A549 treated with GW870086 at 1 μM for 4 hours (cell line): ENCODE measurements around the gene OR8A1. TPM values are rescaled to one million over a fixed set of nuclear protein-coding genes. Genes with fewer than 3 reads are reported as not detected.

ENCODE experiments used
- total RNA-seq: library from RNA; stranded (reverse); fragments of 200-300 nt; extraction: Qiagen RNA extraction; gene quantifications from 5 replicates; pipeline ENCODE4 v1.2.3, GENCODE V29; 2022; ENCODE audit warnings: low read depth

The OR8A1 gene
- not detected in 5 replicates for total RNA-seq

GRCh38 chr11:124569697-124570096, at the start of gene OR8A1:
TSS of gene OR8A1 (plus strand) at chr11:124569997. CDS start at chr11:124570120, 123 bp downstream.

GRCh38 chr11:124543554-124543953, 26.2 kb upstream of the OR8A1 start, which contains the start of gene OR8B12:
TSS of gene OR8B12 (minus strand) at chr11:124543654. CDS start at chr11:124543654, 0 bp downstream.

GRCh38 chr11:124611064-124611463, 41.3 kb downstream of the OR8A1 start, which contains the start of gene PANX3:
TSS of gene PANX3 (plus strand) at chr11:124611428. CDS start at chr11:124611557, 129 bp downstream.

Other genes starting within 250 kb of the OR8A1 start
- not detected in 5 replicates for gene OR8D2, start 249.8 kb upstream of the OR8A1 start, total RNA-seq
- not detected in 5 replicates for gene OR8B2, start 185.5 kb upstream of the OR8A1 start, total RNA-seq
- gene OR8B3, start 171.0 kb upstream of the OR8A1 start, total RNA-seq: not detected in 5 replicates
- not detected in 5 replicates for gene OR8B4, start 145.1 kb upstream of the OR8A1 start, total RNA-seq
- gene OR8B8, start 124.3 kb upstream of the OR8A1 start, total RNA-seq: not detected in 5 replicates
- gene OR8B12, start 26.3 kb upstream of the OR8A1 start, total RNA-seq: not detected in 5 replicates
- not detected in 5 replicates for gene PANX3, start 41.4 kb downstream of the OR8A1 start, total RNA-seq
- gene TBRG1, start 52.9 kb downstream of the OR8A1 start, total RNA-seq: 16.2 to 18.3 TPM (median 17.7 TPM) in 5 replicates
- gene SIAE, start 103.7 kb downstream of the OR8A1 start, total RNA-seq: 12.0 to 16.7 TPM (median 15.0 TPM) in 5 replicates
- 17.7 to 30.1 TPM (median 20.1 TPM) in 5 replicates for gene SPA17, start 103.9 kb downstream of the OR8A1 start, total RNA-seq
- 6.1 to 11.4 TPM (median 9.6 TPM) in 5 replicates for gene NRGN, start 169.9 kb downstream of the OR8A1 start, total RNA-seq
- not detected in 5 replicates for gene VSIG2, start 182.3 kb downstream of the OR8A1 start, total RNA-seq
- gene ESAM, start 192.3 kb downstream of the OR8A1 start, total RNA-seq: 12.0 to 17.2 TPM (median 13.7 TPM) in 5 replicates
- 5.4 to 6.5 TPM (median 5.7 TPM) in 5 replicates for gene MSANTD2, start 230.4 kb downstream of the OR8A1 start, total RNA-seq